Panc1 (cell line): ENCODE results near the gene RIPPLY1. TPM values are rescaled to one million over a fixed set of nuclear protein-coding genes. Genes with fewer than 3 reads are reported as not detected.

ENCODE experiments used
- ATAC-seq: fragments of 200-7000 bp; cut with Tn5 transposase; 2 replicates; pipeline ENCODE4 v1.9.1; 2020; ENCODE audit warnings: mild to moderate bottlenecking, moderate library complexity
- BruUV-seq: library from RNA; stranded (reverse); fragments of 400-500 nt; replicated peaks from 2 replicates; lab custom pipeline; 2021; lab: Mats Ljungman, UMichigan
- CTCF ChIA-PET: fragments of 300-600 bp; sonication (Branson Sonifier 250); formaldehyde crosslinking; loops from one replicate; lab custom pipeline; 2022; ENCODE audit warnings: antibody characterized with exemption; lab: Charles Lee
- POLR2A ChIA-PET: fragments of 300-600 bp; sonication (Branson Sonifier 250); formaldehyde crosslinking; loops from one replicate; lab custom pipeline; 2022; ENCODE audit warnings: antibody characterized with exemption; lab: Charles Lee
- DNase-seq: peaks from one replicate; pipeline ENCODE4 v3.0.0-alpha.2; 2010; ENCODE audit warnings: low read depth, low spot score
- H3K27ac ChIP-seq: 2 replicates; pipeline ENCODE4 v1.5.1; 2011; ENCODE audit warnings: mild to moderate bottlenecking, low read length, inconsistent platforms
- H3K27me3 ChIP-seq: fragments of 200-500 bp; sonication (Bioruptor generic); 2 replicates; pipeline ENCODE4 v1.6.0; 2014; ENCODE audit warnings: low read length, inconsistent platforms; ENCODE audit not compliant: control insufficient read depth, insufficient read depth
- H3K36me3 ChIP-seq: fragments of 200-500 bp; sonication (Bioruptor generic); 2 replicates; pipeline ENCODE4 v1.5.1; 2014; ENCODE audit warnings: inconsistent platforms, mild to moderate bottlenecking, low read length, moderate library complexity; ENCODE audit not compliant: control insufficient read depth, insufficient read depth
- H3K4me1 ChIP-seq: 2 replicates; pipeline ENCODE4 v1.5.1; 2011; ENCODE audit warnings: inconsistent platforms, mild to moderate bottlenecking, low read length, moderate library complexity; ENCODE audit not compliant: control insufficient read depth, insufficient read depth
- H3K4me3 ChIP-seq, 2 experiments: 2 replicates each; pipeline ENCODE4 v1.5.1; 2011 to 2012; ENCODE audit warnings: low read depth in 2 of 2, low read length in 2 of 2, mild to moderate bottlenecking in 2 of 2, inconsistent platforms in 1 of 2, moderate library complexity in 1 of 2
- H3K9me3 ChIP-seq: fragments of 200-500 bp; sonication (Bioruptor generic); 2 replicates; pipeline ENCODE4 v1.5.1; 2014; ENCODE audit warnings: low read depth, mild to moderate bottlenecking, inconsistent platforms, low read length, moderate library complexity; ENCODE audit not compliant: control insufficient read depth, insufficient read depth
- POLR2AphosphoS5 ChIP-seq: IDR thresholded peaks from 2 replicates; pipeline ENCODE4 v1.6.1; 2012; ENCODE audit warnings: mild to moderate bottlenecking, low read depth, low read length, moderate library complexity
- SIN3A ChIP-seq: IDR thresholded peaks from 2 replicates; pipeline ENCODE4 v1.6.1; 2012; ENCODE audit warnings: low read depth, mild to moderate bottlenecking, low read length, moderate library complexity, borderline replicate concordance; ENCODE audit not compliant: insufficient read depth
- TCF7L2 ChIP-seq: IDR thresholded peaks from 2 replicates; pipeline ENCODE4 v1.6.1; 2011; ENCODE audit warnings: mild to moderate bottlenecking, low read depth, low read length, inconsistent platforms
- in situ Hi-C: cut with HindIII; loops from 2 replicates; pipeline ENCODE4 v1.10.0; 2016; ENCODE audit warnings: low sequenced_read_pairs, low pct_unique_long_range_greater_than_20kb
- intact Hi-C: fragments of 100-400 bp; cut with micrococcal nuclease; formaldehyde crosslinking; loops from one replicate; pipeline ENCODE4 v1.10.0; 2022; ENCODE audit not compliant: unreplicated experiment
- total RNA-seq: library from RNA; stranded (reverse); gene quantifications from one replicate; pipeline ENCODE4 v1.2.1, GENCODE V29; 2021; ENCODE audit not compliant: unreplicated experiment
- TF ChIP-seq, protein P1 (sequence below), 2 experiments: IDR thresholded peaks; 2 replicates each; pipeline ENCODE4 v1.6.1; 2011 to 2012; ENCODE audit warnings: low read depth in 2 of 2, control low read depth in 1 of 2, low read length in 1 of 2, mild to moderate bottlenecking in 1 of 2, moderate library complexity in 1 of 2; ENCODE audit not compliant: insufficient read depth in 1 of 2
- TF ChIP-seq, protein P2 (sequence below): fragments of 450-650 bp; IDR thresholded peaks from 2 replicates; pipeline ENCODE4 v1.5.1; 2017; ENCODE audit warnings: mild to moderate bottlenecking

Gene RIPPLY1
- total RNA-seq, 1 experiment from 2014 or later = not detected

DNA sequence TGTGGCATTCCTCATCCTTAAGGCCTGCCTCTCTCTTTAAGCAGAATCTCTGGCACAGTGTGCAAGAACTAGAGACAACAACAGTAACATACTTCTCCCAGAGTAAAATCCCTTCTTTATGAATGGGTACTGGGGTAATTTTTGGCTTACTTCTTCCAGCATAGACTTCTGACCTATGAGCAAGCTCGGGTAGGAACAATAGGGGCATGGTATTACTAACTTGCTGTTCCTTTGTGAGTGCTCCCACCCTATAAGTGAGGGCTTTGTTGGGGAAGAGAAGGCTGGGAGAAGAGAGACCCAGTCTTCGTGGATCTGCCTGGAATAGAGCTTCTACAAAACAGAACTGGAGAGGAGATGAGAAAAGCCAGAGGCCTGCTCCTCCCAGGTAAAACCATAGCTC lies 47.2 kb upstream of the RIPPLY1 start:
- H3K27ac ChIP-seq = no peak overlapping the region
- H3K27me3 ChIP-seq = no peaks in the 10 kb centered on the region
- peaks cover 3% of the 10 kb centered on the region for H3K4me1 ChIP-seq
- POLR2A ChIA-PET = no interaction called here
- in situ Hi-C loops = no loop called here
- H3K9me3 ChIP-seq = no peaks in the 10 kb centered on the region
- intact Hi-C loops = no loop called here
- DNase-seq (no peak), ATAC-seq (no peak)
- no peak overlapping the region for H3K4me3 ChIP-seq
- BruUV-seq = no TSS peak
- TF ChIP-seq SIN3A = no peak
- no peak for TF ChIP-seq POLR2AphosphoS5
- TF ChIP-seq, protein P1, sequence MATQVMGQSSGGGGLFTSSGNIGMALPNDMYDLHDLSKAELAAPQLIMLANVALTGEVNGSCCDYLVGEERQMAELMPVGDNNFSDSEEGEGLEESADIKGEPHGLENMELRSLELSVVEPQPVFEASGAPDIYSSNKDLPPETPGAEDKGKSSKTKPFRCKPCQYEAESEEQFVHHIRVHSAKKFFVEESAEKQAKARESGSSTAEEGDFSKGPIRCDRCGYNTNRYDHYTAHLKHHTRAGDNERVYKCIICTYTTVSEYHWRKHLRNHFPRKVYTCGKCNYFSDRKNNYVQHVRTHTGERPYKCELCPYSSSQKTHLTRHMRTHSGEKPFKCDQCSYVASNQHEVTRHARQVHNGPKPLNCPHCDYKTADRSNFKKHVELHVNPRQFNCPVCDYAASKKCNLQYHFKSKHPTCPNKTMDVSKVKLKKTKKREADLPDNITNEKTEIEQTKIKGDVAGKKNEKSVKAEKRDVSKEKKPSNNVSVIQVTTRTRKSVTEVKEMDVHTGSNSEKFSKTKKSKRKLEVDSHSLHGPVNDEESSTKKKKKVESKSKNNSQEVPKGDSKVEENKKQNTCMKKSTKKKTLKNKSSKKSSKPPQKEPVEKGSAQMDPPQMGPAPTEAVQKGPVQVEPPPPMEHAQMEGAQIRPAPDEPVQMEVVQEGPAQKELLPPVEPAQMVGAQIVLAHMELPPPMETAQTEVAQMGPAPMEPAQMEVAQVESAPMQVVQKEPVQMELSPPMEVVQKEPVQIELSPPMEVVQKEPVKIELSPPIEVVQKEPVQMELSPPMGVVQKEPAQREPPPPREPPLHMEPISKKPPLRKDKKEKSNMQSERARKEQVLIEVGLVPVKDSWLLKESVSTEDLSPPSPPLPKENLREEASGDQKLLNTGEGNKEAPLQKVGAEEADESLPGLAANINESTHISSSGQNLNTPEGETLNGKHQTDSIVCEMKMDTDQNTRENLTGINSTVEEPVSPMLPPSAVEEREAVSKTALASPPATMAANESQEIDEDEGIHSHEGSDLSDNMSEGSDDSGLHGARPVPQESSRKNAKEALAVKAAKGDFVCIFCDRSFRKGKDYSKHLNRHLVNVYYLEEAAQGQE (IDR thresholded peaks at IDR 0.05; ENCODE audit: insufficient read depth in 1 of 2, low read depth in 2 of 2, low read length in 1 of 2) = no peak
- TF ChIP-seq, protein P2, sequence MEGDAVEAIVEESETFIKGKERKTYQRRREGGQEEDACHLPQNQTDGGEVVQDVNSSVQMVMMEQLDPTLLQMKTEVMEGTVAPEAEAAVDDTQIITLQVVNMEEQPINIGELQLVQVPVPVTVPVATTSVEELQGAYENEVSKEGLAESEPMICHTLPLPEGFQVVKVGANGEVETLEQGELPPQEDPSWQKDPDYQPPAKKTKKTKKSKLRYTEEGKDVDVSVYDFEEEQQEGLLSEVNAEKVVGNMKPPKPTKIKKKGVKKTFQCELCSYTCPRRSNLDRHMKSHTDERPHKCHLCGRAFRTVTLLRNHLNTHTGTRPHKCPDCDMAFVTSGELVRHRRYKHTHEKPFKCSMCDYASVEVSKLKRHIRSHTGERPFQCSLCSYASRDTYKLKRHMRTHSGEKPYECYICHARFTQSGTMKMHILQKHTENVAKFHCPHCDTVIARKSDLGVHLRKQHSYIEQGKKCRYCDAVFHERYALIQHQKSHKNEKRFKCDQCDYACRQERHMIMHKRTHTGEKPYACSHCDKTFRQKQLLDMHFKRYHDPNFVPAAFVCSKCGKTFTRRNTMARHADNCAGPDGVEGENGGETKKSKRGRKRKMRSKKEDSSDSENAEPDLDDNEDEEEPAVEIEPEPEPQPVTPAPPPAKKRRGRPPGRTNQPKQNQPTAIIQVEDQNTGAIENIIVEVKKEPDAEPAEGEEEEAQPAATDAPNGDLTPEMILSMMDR = no peak
- no peak for TF ChIP-seq TCF7L2
- CTCF ChIA-PET = interaction anchor here (1.6 kb wide), 1 partner anchor 49 kb away, joined by 3 read pairs; no protein-coding TSS in a partner anchor
- H3K36me3 ChIP-seq = no peaks in the 10 kb centered on the region

DNA sequence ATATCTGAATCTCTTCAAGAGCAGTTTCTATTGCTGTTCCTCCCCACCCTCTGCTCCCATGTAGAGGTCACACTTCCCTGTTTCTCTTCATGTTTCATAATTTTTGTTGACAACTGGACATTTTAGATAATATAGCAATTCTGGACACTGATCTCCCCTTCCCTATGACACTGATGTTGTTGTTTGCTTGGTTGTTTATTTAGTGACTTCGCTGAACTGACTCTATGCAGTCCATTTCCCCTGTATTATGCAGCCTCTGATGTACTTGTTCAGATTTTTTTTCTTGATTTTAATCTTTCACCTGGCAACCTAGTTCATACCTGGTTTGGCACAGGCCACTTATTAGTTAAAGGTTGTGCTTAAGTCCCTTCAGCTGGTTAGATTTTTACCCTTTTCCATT lies 46.2 kb upstream of the RIPPLY1 start:
- CTCF ChIA-PET = no interaction called here
- intact Hi-C loops (no loop called here), in situ Hi-C loops (no loop called here)
- no peaks in the 10 kb centered on the region for H3K36me3 ChIP-seq
- ATAC-seq = no peak
- no peak overlapping the region for H3K4me3 ChIP-seq
- BruUV-seq = no TSS peak
- POLR2A ChIA-PET = no interaction called here
- DNase-seq = no peak
- no peaks in the 10 kb centered on the region for H3K27me3 ChIP-seq
- TF ChIP-seq, protein P1 (IDR thresholded peaks at IDR 0.05; ENCODE audit: insufficient read depth in 1 of 2, low read depth in 2 of 2, low read length in 1 of 2) = no peak
- no peak for TF ChIP-seq POLR2AphosphoS5
- no peaks in the 10 kb centered on the region for H3K9me3 ChIP-seq
- H3K27ac ChIP-seq = no peak overlapping the region
- no peaks in the 10 kb centered on the region; the same call in 1 of the 2 replicates for H3K4me1 ChIP-seq
